H1 (cell line): ENCODE results near the gene SV2C. TPM values are rescaled to one million over a fixed set of nuclear protein-coding genes. Genes with fewer than 3 reads are reported as not detected.

ENCODE experiments used
- CTCF ChIA-PET: fragments of 300-600 bp; sonication (Branson Sonifier 250); formaldehyde crosslinking; loops from one replicate; lab custom pipeline; 2021; ENCODE audit not compliant: partially characterized antibody; lab: Charles Lee
- POLR2A ChIA-PET: fragments of 300-600 bp; sonication (Branson Sonifier 250); formaldehyde crosslinking; loops from one replicate; lab custom pipeline; 2021; ENCODE audit warnings: inconsistent platforms; ENCODE audit not compliant: partially characterized antibody; lab: Charles Lee
- DNase-seq, 2 experiments: peaks; one replicate each; pipeline versions ENCODE4 v3.0.0 to v3.0.0-alpha.2; 2010 to 2022; ENCODE audit warnings: low spot score in 2 of 2, low read depth in 1 of 2, mixed read lengths in 1 of 2
- FAIRE-seq: peaks from 2 replicates; lab custom pipeline; 2011; peaks lifted over from hg19 to GRCh38; lab: Jason Lieb, UNC
- H2AFZ ChIP-seq: 2 replicates; pipeline ENCODE4 v1.8.1; 2012; ENCODE audit warnings: low read length, inconsistent platforms
- H2AK5ac ChIP-seq: 2 replicates; pipeline ENCODE4 v1.6.1; 2013; ENCODE audit warnings: low read depth, low read length
- H2BK120ac ChIP-seq: replicated peaks from 2 replicates; pipeline ENCODE3; 2013; ENCODE audit warnings: low read depth, low read length, inconsistent platforms
- H2BK12ac ChIP-seq: 2 replicates; pipeline ENCODE4 v1.6.1; 2013; ENCODE audit warnings: low read depth, low read length
- H2BK15ac ChIP-seq: 2 replicates; pipeline ENCODE4 v1.6.1; 2013; ENCODE audit warnings: low read length
- H2BK20ac ChIP-seq: 2 replicates; pipeline ENCODE4 v1.6.1; 2013; ENCODE audit warnings: low read length
- H2BK5ac ChIP-seq: 2 replicates; pipeline ENCODE4 v1.6.1; 2013; ENCODE audit warnings: low read depth, low read length
- H3K14ac ChIP-seq: 2 replicates; pipeline ENCODE4 v1.6.1; 2013; ENCODE audit warnings: inconsistent platforms; ENCODE audit not compliant: insufficient read length
- H3K18ac ChIP-seq: 2 replicates; pipeline ENCODE4 v1.6.1; 2013; ENCODE audit warnings: low read length; ENCODE audit errors: extremely low read depth
- H3K23ac ChIP-seq: 2 replicates; pipeline ENCODE4 v1.6.1; 2013; ENCODE audit warnings: inconsistent platforms; ENCODE audit not compliant: insufficient read length
- H3K23me2 ChIP-seq: 2 replicates; pipeline ENCODE4 v1.6.1; 2013; ENCODE audit warnings: low read depth, low read length
- H3K27ac ChIP-seq: 2 replicates; pipeline ENCODE4 v1.6.1; 2011; ENCODE audit warnings: low read depth, low read length, inconsistent platforms
- H3K27me3 ChIP-seq, 4 experiments: replicated peaks in 1 of 4; 1 replicate in 1 of 4; 2 replicates in 3 of 4; pipeline versions ENCODE4 v1.6.1 to v1.8.1; 2011 to 2013; ENCODE audit warnings: low read length in 3 of 4, mild to moderate bottlenecking in 3 of 4, inconsistent platforms in 2 of 4, mixed read lengths in 2 of 4, moderate library complexity in 1 of 4; ENCODE audit not compliant: control insufficient read depth in 3 of 4, insufficient read depth in 3 of 4; ENCODE audit errors: extremely low read depth in 1 of 4
- H3K36me3 ChIP-seq, 4 experiments: 2 replicates each; pipeline versions ENCODE4 v1.6.1 to v1.8.1; 2011 to 2013; ENCODE audit warnings: mild to moderate bottlenecking in 4 of 4, low read length in 3 of 4, moderate library complexity in 2 of 4, control low read depth in 1 of 4, inconsistent platforms in 1 of 4; ENCODE audit not compliant: insufficient read depth in 4 of 4, control insufficient read depth in 2 of 4
- H3K4ac ChIP-seq: replicated peaks from 2 replicates; pipeline ENCODE3; 2013; ENCODE audit warnings: low read length, low read depth, mixed read lengths, inconsistent platforms; ENCODE audit not compliant: insufficient read length
- H3K4me1 ChIP-seq, 4 experiments: replicated peaks in 1 of 4; 1 replicate in 1 of 4; 2 replicates in 3 of 4; pipeline versions ENCODE4 v1.6.1 to v1.8.1; 2011 to 2013; ENCODE audit warnings: low read length in 3 of 4, inconsistent platforms in 2 of 4, mixed read lengths in 1 of 4; ENCODE audit not compliant: insufficient read depth in 4 of 4, control insufficient read depth in 3 of 4
- H3K4me2 ChIP-seq, 2 experiments: 2 replicates each; pipeline versions ENCODE4 v1.6.1 to v1.8.1; 2011 to 2013; ENCODE audit warnings: low read depth in 2 of 2, low read length in 2 of 2, control low read depth in 1 of 2, inconsistent platforms in 1 of 2, mild to moderate bottlenecking in 1 of 2; ENCODE audit not compliant: insufficient read depth in 1 of 2
- H3K4me3 ChIP-seq, 4 experiments: fragments of 200-600, 300-600 bp in 1 of 4; sonication (generic), shearing (Covaris generic), sonication (Bioruptor Twin) in 1 of 4; 2 replicates each; pipeline versions ENCODE4 v1.5.1 to v1.8.1; 2011 to 2016; ENCODE audit warnings: low read length in 4 of 4, low read depth in 3 of 4, control low read depth in 2 of 4, inconsistent platforms in 2 of 4, mild to moderate bottlenecking in 2 of 4, mixed read lengths in 1 of 4, moderate library complexity in 1 of 4; ENCODE audit not compliant: insufficient read depth in 2 of 4; ENCODE audit errors: extremely low read depth in 1 of 4
- H3K56ac ChIP-seq: replicated peaks from 2 replicates; pipeline ENCODE3; 2013; ENCODE audit warnings: low read depth, mild to moderate bottlenecking, mixed read lengths, low read length, inconsistent platforms; ENCODE audit not compliant: insufficient read length
- H3K79me1 ChIP-seq: 2 replicates; pipeline ENCODE4 v1.6.1; 2013; ENCODE audit warnings: low read depth, low read length, control low read depth
- H3K79me2 ChIP-seq, 2 experiments: 2 replicates each; pipeline versions ENCODE4 v1.6.1 to v1.8.1; 2012 to 2013; ENCODE audit warnings: low read length in 2 of 2, mild to moderate bottlenecking in 2 of 2, inconsistent platforms in 1 of 2; ENCODE audit not compliant: insufficient read depth in 2 of 2, control insufficient read depth in 1 of 2
- H3K9ac ChIP-seq, 4 experiments: replicated peaks in 1 of 4; 1 replicate in 1 of 4; 2 replicates in 3 of 4; pipeline versions ENCODE4 v1.6.1 to v1.8.1; 2011 to 2013; ENCODE audit warnings: low read depth in 3 of 4, low read length in 3 of 4, control low read depth in 2 of 4, mild to moderate bottlenecking in 2 of 4, moderate library complexity in 2 of 4, inconsistent platforms in 1 of 4; ENCODE audit errors: extremely low read depth in 1 of 4
- H3K9me3 ChIP-seq, 2 experiments: 2 replicates each; pipeline versions ENCODE4 v1.6.1 to v1.8.1; 2012 to 2013; ENCODE audit warnings: mild to moderate bottlenecking in 2 of 2, moderate library complexity in 2 of 2, control low read depth in 1 of 2, inconsistent platforms in 1 of 2, low read depth in 1 of 2, low read length in 1 of 2, mixed read lengths in 1 of 2; ENCODE audit not compliant: insufficient read depth in 2 of 2
- H4K20me1 ChIP-seq, 2 experiments: replicated peaks in 1 of 2; 2 replicates each; pipeline versions ENCODE3 to v1.8.1; 2011 to 2013; ENCODE audit warnings: inconsistent platforms in 2 of 2, low read length in 2 of 2, mild to moderate bottlenecking in 1 of 2; ENCODE audit not compliant: insufficient read depth in 2 of 2, control insufficient read depth in 1 of 2
- H4K5ac ChIP-seq: 2 replicates; pipeline ENCODE4 v1.6.1; 2013; ENCODE audit warnings: low read length, low read depth, mixed read lengths, inconsistent platforms; ENCODE audit not compliant: insufficient read length
- H4K8ac ChIP-seq: 2 replicates; pipeline ENCODE4 v1.8.0; 2013; ENCODE audit warnings: mild to moderate bottlenecking, moderate library complexity, low read length, inconsistent platforms; ENCODE audit not compliant: insufficient read depth; ENCODE audit errors: extremely low read depth
- H4K91ac ChIP-seq: replicated peaks from 2 replicates; pipeline ENCODE3; 2013; ENCODE audit warnings: low read length, mixed read lengths, inconsistent platforms; ENCODE audit not compliant: insufficient read length
- E2F6 ChIP-seq: IDR thresholded peaks from 2 replicates; pipeline ENCODE4 v1.6.1; 2012; ENCODE audit warnings: inconsistent platforms
- EGR1 ChIP-seq: IDR thresholded peaks from 2 replicates; pipeline ENCODE4 v1.6.1; 2011; ENCODE audit warnings: low read depth, low read length, borderline replicate concordance
- GABPA ChIP-seq: IDR thresholded peaks from 2 replicates; pipeline ENCODE4 v1.6.1; 2011; ENCODE audit warnings: mild to moderate bottlenecking, low read length, moderate library complexity, borderline replicate concordance; ENCODE audit not compliant: insufficient read depth
- NANOG ChIP-seq: IDR thresholded peaks from 2 replicates; pipeline ENCODE4 v1.6.1; 2011; ENCODE audit warnings: low read length, low read depth, mild to moderate bottlenecking, inconsistent platforms; ENCODE audit not compliant: insufficient read depth, poor library complexity, severe bottlenecking
- POLR2A ChIP-seq, 2 experiments: IDR thresholded peaks; 1 replicate in 1 of 2; 2 replicates in 1 of 2; pipeline ENCODE4 v1.6.1; 2011; ENCODE audit warnings: low read depth in 2 of 2, low read length in 2 of 2, mild to moderate bottlenecking in 2 of 2; ENCODE audit errors: control extremely low read depth in 1 of 2
- SIRT6 ChIP-seq: IDR thresholded peaks from one replicate; pipeline ENCODE4 v1.7.1; 2012; ENCODE audit warnings: low read length, inconsistent platforms
- SP1 ChIP-seq: IDR thresholded peaks from 2 replicates; pipeline ENCODE4 v1.6.1; 2011; ENCODE audit warnings: low read depth, low read length
- WGBS, 2 experiments: shearing (Covaris generic) in 1 of 2; methylation state at CpG; one replicate each; pipeline versions ENCODE4 v1.1.6 to v1.1.7; 2013 to 2015; ENCODE audit warnings: low lambda C conversion rate in 2 of 2, mixed read lengths in 2 of 2, inconsistent platforms in 1 of 2, low coverage in 1 of 2, missing lambda C conversion rate in 1 of 2; ENCODE audit not compliant: insufficient replicate concordance in 2 of 2, insufficient coverage in 1 of 2, insufficient read length in 1 of 2; ENCODE audit errors: extremely low coverage in 1 of 2, missing lambda C conversion rate in 1 of 2; 5-methylcytosine and 5-hydroxymethylcytosine counted together
- polyA plus RNA-seq, 7 experiments: library from polyadenylated mRNA; depleted of rRNA in 3 of 7; stranded (reverse) in 5 of 7; unstranded in 2 of 7; fragments of >200 nt in 5 of 7; fragments of 200-250 nt in 2 of 7; gene quantifications; 1 replicate in 5 of 7; 2 replicates in 1 of 7; 4 replicates in 1 of 7; pipeline versions ENCODE4 v1.2.1 to v1.2.3, GENCODE V29; 2011 to 2013; ENCODE audit warnings: missing spikeins in 2 of 7, mixed read lengths in 2 of 7
- total RNA-seq: library from RNA; stranded (reverse); fragmentation: NEBNext Ultra II Directional; extraction: Animal tissue kit (Norgen Biotek cat#: 25700); gene quantifications from 2 replicates; pipeline ENCODE4 v1.2.1, GENCODE V29; 2021

SV2C gene
- total and polyA plus RNA-seq, 2 of the 8 experiments (the other 6 are each of a cell fraction or from before 2014, with no cell fraction given), result 0.08 to 0.24 TPM

- Histone ChIP-seq H3K36me3 (no peaks in the 10 kb centered on the region), H4K91ac (no peak overlapping the region), H3K27ac (no peak overlapping the region), H2BK5ac (no peak overlapping the region), H4K8ac (no peak overlapping the region), H2AFZ (no peak overlapping the region; the same call in 1 of the 2 replicates), H3K18ac (no peak overlapping the region), H4K5ac (no peak overlapping the region), H4K20me1 (no peaks in the 10 kb centered on the region), H3K79me2 (no peaks in the 10 kb centered on the region), H3K4me3 (no peak overlapping the region), H3K4ac (no peak overlapping the region), H2BK20ac (no peak overlapping the region), H3K4me1 (no peaks in the 10 kb centered on the region), H3K9me3 (peaks cover 4 to 7% of the 10 kb centered on the region in 2 experiments), H3K9ac (no peak overlapping the region)
- WGBS, 2 experiments, result 72% methylated on average over 3 of the region's 3 CpGs; no CpG with 5 or more reads in 1 of the 2 experiments
- CTCF ChIA-PET, result interaction anchor here (1.1 to 1.2 kb wide), 2 partner anchors 30 to 319 kb away, joined by 3 read pairs; no protein-coding TSS in a partner anchor
- FAIRE-seq, result no peak
- TF ChIP-seq SIRT6, result no peak
- TF ChIP-seq E2F6, result no peak
- no peak for TF ChIP-seq POLR2A (IDR thresholded peaks at IDR 0.05; ENCODE audit: control extremely low read depth in 1 of 2, low read depth in 2 of 2, low read length in 2 of 2)
- no peak for TF ChIP-seq EGR1
- no peak for TF ChIP-seq NANOG
- TF ChIP-seq GABPA, result no peak
- no peak for TF ChIP-seq SP1
- TF ChIP-seq, all 59 proteins: peak for 0
- Histone ChIP-seq H2BK120ac (no peak overlapping the region), H3K23me2 (no peaks in the 10 kb centered on the region), H3K27me3 (no peaks in the 10 kb centered on the region), H3K14ac (no peak overlapping the region), H2BK12ac (no peak overlapping the region), H3K4me2 (no peak overlapping the region), H3K56ac (no peak overlapping the region), H3K79me1 (no peaks in the 10 kb centered on the region), H2BK15ac (no peak overlapping the region), H2AK5ac (no peak overlapping the region), H3K23ac (no peak overlapping the region)
- POLR2A ChIA-PET, result no interaction called here
- DNase-seq, result no peak
Measured at GRCh38 chr5:76204713-76205112, 121.5 kb downstream of the SV2C start.
